ENCODE data around the gene PZP.

- TF ChIP-seq CTCF (IDR thresholded peaks at IDR 0.05) (no peak), POLR2AphosphoS5 (IDR thresholded peaks at IDR 0.05) (no peak), POLR2A (IDR thresholded peaks at IDR 0.05) (no peak), EP300 (IDR thresholded peaks at IDR 0.05) (no peak)
These were observed 94.8 kb downstream of the PZP start for GRCh38 chr12:9113296-9113986.

Measured in stomach (tissue), 4 donors.